ENCODE data around the gene CFAP73.

The CFAP73 gene

GRCh38 chr12:113118142-113118541 lies 31.4 kb upstream of the CFAP73 start:
- TF ChIP-seq, protein P1, sequence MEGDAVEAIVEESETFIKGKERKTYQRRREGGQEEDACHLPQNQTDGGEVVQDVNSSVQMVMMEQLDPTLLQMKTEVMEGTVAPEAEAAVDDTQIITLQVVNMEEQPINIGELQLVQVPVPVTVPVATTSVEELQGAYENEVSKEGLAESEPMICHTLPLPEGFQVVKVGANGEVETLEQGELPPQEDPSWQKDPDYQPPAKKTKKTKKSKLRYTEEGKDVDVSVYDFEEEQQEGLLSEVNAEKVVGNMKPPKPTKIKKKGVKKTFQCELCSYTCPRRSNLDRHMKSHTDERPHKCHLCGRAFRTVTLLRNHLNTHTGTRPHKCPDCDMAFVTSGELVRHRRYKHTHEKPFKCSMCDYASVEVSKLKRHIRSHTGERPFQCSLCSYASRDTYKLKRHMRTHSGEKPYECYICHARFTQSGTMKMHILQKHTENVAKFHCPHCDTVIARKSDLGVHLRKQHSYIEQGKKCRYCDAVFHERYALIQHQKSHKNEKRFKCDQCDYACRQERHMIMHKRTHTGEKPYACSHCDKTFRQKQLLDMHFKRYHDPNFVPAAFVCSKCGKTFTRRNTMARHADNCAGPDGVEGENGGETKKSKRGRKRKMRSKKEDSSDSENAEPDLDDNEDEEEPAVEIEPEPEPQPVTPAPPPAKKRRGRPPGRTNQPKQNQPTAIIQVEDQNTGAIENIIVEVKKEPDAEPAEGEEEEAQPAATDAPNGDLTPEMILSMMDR (IDR thresholded peaks at IDR 0.05; ENCODE audit: control insufficient read depth, insufficient read depth, low read depth, low read length, missing control alignments): no peak
- no peak overlapping the region for H3K4me3 ChIP-seq (ENCODE audit: control insufficient read depth, low read depth, low read length)
- no peak for DNase-seq (ENCODE audit: low read depth)

DNA sequence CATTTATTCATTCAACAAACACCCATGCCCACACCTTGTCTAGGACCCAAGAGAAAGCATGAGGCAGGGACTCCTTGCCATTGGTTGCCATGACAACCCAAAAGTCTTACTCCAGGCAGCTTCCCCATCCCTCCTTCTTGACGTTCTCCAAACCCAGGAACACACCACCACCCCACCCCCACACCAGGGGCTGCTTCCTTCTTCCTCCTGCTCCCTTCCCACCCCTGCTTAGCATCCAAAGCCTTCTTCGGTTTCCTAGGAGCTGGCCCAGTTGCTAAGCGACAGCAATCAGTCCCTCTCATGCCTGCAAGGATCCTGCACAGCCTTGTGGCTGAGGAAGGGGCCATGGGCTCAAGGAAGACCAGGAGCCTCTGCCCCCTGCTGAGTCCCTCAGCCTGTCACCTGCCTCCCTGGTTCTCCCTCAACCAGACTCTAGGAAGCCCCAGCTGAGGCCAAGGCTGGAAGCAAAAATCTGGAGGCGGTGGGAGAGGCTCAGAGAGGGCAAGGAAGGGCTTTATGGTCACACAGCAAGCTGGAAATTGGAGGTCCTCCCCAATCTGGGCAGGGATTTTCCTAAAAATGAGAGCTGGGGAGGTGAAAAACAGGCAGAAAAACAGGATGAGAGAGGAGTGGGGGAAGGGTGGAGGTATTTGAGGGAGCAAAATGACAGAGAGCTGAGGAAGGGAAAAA lies 29.4 kb upstream of the CFAP73 start:
- DNase-seq (ENCODE audit: low read depth): no peak
- H3K4me3 ChIP-seq (ENCODE audit: control insufficient read depth, low read depth, low read length): no peak overlapping the region
- TF ChIP-seq, protein P1 (IDR thresholded peaks at IDR 0.05; ENCODE audit: control insufficient read depth, insufficient read depth, low read depth, low read length, missing control alignments): no peak

- DNase-seq (ENCODE audit: low read depth): no peak
- H3K4me3 ChIP-seq (ENCODE audit: control insufficient read depth, low read depth, low read length): no peak overlapping the region
- TF ChIP-seq, protein P1 (IDR thresholded peaks at IDR 0.05; ENCODE audit: control insufficient read depth, insufficient read depth, low read depth, low read length, missing control alignments): no peak
These were observed 28.7 kb upstream of the CFAP73 start for GRCh38 chr12:113120670-113121370.

DNA sequence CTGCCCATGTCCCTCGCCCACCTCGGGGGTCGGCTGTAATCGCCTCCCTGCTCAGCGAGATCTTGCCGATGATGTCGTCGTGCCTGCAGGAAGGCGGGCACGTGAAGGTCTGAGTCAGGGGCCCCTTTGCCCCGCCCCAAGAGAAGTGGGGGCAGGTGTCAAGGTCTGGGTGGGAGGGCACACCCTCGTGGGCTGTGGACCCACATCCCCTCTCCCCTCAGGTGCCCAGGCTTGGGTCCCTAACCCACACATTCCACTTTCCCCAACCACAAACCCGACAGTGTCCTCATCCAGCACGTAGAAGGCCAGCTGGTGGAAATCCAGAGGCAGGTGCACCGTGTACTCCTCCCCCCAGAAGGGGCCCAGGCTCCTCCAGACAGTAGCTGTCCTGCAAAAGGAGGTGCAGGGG lies 21.7 kb upstream of the CFAP73 start:
- no peak overlapping the region for H3K4me3 ChIP-seq (ENCODE audit: control insufficient read depth, low read depth, low read length)
- DNase-seq (ENCODE audit: low read depth): no peak
- TF ChIP-seq, protein P1 (IDR thresholded peaks at IDR 0.05; ENCODE audit: control insufficient read depth, insufficient read depth, low read depth, low read length, missing control alignments): no peak

DNA sequence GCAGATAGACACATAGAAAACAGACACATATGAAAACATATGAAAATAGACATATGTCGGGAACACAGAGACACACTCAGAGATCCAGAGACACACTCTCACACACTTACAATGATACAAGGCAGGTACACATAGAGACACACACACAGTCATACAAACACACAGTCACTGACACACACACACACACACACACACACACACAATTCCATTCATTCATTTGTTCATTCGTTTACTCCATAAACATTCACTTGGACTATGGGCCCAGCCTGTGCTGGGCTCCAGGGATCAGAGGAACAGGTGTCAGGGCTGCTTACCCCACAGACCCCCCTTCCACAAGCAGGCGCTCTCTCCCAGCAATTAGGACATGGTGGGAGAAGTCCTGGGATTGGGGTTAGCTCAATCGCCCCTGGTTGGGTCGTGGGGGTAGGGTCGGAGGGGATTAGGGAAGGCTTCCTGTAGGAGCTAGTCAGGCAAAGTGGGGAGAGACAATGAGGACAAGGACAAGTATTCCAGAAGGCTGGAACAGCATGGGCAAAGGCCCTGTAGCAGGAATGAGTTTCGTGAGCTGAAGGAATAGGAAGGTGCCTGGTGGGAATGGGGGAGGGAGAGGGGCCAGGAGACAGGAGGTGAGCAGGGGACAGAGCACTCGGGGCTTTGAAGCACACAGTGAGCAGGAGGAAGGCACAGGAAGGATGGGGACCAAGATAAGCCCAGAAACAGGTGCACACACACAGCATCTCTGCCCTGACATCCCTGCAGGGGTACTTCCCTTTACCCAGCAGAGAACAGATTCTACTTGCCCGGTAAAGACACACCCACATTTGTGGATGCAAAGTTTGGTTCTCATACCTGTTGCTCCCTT lies 20.5 kb upstream of the CFAP73 start:
- no peak overlapping the region for H3K4me3 ChIP-seq (ENCODE audit: control insufficient read depth, low read depth, low read length)
- DNase-seq (ENCODE audit: low read depth): no peak
- TF ChIP-seq, protein P1 (IDR thresholded peaks at IDR 0.05; ENCODE audit: control insufficient read depth, insufficient read depth, low read depth, low read length, missing control alignments): no peak

DNA sequence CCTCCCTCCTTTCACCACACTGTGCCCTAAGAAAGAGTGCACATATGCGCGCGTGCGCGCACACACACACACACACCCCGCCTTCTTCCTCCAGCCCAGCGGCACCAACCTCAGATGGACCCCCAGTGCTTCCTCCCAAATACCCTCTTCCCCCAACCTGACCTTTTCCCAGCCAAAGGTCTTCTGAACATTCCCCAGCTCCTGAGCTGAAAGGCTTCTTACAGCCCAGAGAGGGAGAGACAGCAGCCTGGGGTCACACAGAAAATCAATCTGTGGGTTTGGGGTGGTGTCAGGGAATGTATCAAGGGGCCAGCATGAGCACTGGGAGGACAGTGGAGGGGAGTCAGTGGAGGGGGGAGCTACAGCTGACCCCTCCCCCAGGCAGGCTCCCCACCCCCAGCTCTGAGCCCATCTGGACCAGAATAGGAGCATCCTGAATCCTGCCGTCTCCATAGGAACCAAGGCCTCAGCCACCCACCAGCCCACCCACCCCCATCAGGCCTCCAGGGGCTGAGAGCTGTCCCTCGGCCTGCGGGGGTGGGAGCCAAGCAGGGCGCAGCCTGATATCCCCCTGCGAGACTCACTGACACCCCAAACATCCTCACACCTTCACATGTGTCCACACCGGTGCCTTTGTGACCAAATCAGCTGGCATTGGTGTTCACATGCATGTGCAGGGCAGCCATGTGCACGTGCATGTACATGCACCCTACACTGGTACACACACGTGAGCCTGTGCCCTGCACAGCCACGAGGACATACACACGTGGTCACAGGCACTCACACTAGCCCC lies 19.7 kb upstream of the CFAP73 start:
- H3K4me3 ChIP-seq (ENCODE audit: control insufficient read depth, low read depth, low read length): no peak overlapping the region
- DNase-seq (ENCODE audit: low read depth): no peak
- TF ChIP-seq, protein P1 (IDR thresholded peaks at IDR 0.05; ENCODE audit: control insufficient read depth, insufficient read depth, low read depth, low read length, missing control alignments): no peak

All from AG09309 (cell line).